ENCODE data around the gene B4GALT2. TPM values are rescaled to one million over a fixed set of nuclear protein-coding genes. Genes with fewer than 3 reads are reported as not detected.

The B4GALT2 gene
- 46.6 to 71.8 TPM (median 68.6 TPM) in 5 replicates for total RNA-seq (2022; extraction: Qiagen RNA extraction)

GRCh38 chr1:43978551-43979260, at the start of gene B4GALT2:
B4GALT2 (plus strand) TSS chr1:43979210; CDS start chr1:43981161, 1,951 bp downstream.

DNA sequence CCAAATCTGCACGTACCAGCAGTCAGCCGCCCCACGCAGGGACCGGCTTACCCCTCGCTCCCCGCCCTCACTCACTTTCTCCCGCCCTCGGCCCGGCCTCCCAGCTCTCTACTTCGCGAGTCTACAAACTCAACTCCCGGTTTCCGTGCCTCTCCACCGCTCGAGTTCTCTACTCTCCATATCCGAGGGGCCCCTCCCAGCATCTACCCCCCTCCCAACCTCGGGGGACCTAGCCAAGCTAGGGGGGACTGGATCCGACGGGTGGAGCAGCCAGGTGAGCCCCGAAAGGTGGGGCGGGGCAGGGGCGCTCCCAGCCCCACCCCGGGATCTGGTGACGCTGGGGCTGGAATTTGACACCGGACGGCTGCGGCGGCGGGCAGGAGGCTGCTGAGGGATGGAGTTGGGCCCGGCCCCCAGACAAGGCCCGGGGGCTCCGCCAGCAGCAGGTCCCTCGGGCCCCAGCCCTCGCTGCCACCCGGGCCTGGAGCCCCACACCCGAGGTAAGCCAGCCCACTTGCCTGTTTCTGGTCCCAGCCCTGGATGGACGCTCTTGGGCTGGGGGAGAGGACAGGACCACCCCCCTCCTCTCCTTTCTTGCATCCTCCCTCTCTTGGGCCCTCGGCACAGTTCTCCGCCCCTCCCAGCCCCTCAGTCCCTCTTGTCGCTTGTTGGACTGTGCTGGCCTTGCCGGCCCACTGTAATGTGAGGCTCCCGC, 45.5 kb upstream of the B4GALT2 start, which contains the start of gene ARTN:
Gene ARTN (plus strand): TSS at position 416 of the 715 bp plus-strand sequence. CDS start 1,856 bp downstream, outside the sequence.

GRCh38 chr1:43946236-43947060, 32.6 kb upstream of the B4GALT2 start, which contains the start of gene IPO13:
IPO13 (plus strand) TSS chr1:43946950; CDS start chr1:43947601, 651 bp downstream.

DNA sequence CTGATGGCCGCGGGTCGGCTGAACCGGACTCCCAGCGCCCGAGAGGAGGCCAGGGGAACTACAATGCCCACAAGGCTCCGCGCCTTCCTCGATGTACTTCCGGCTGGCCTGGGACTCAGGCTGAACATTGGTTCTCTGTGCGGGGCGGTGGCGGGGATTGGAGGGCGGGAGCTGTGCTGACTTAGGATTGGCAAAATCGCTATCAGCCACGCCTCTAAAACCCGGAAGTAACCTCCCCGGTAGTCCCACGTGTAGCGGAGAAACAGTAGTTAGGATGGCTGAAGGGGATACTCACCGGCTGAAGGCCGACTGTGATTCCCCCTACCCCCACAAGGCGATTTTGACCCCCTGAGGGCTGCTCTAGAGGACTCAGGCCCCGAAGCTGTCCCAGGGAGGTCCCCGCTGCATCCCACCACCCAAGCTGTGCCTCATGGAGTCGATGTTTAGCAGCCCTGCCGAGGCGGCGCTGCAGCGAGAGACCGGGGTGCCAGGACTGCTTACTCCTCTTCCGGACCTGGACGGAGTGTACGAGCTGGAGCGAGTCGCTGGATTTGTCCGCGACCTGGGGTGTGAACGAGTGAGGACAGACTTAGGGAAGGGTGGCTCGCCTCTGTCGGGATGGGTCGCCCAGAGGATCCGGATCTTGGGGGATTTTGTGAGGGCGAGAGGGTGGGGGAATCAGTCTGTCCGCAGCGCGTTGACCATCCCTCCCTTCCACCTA, 9.1 kb upstream of the B4GALT2 start, which contains the start of gene DPH2:
Gene DPH2 (plus strand): TSS at position 265 of the 721 bp plus-strand sequence. CDS start 166 bp downstream, at position 431.

DNA sequence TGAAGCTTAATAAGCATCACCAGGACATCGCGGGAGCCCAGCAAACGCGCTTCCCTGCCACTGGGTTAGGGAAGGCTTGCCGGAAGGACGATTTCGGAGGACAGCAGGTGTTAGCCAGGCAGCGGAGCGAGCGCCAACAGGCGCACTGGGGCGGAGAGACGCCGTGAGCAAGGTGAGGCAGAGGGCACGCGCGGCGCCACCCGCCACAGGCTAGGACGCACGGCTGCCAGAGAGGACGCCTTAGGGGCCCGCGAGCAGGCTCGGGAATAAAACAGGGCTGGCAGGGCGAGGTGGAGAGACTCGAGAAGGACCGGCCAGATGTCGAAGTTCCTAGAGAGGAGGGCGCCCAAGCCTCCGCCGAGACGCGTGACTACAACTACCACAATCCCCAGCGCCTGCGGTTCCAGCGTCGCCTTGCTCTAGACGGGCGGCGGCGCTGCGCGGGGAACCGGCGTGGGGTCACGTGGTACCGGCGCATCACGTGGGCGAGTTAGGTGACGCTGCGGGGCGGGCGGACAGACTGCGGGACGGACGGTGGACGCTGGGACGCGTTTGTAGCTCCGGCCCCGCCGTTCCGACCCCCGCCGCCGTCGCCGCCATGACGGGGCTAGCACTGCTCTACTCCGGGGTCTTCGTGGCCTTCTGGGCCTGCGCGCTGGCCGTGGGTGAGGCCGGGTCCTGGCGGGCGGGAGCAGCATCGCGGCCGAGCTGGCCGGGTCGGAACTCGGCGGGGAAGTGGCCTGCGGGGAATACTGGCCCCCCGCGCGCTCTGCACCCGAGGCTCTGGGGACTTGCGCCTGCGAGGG, 4.4 kb upstream of the B4GALT2 start, which contains the start of gene ATP6V0B:
Gene ATP6V0B (plus strand): TSS at position 518 of the 806 bp plus-strand sequence. CDS start 81 bp downstream, at position 599.

DNA sequence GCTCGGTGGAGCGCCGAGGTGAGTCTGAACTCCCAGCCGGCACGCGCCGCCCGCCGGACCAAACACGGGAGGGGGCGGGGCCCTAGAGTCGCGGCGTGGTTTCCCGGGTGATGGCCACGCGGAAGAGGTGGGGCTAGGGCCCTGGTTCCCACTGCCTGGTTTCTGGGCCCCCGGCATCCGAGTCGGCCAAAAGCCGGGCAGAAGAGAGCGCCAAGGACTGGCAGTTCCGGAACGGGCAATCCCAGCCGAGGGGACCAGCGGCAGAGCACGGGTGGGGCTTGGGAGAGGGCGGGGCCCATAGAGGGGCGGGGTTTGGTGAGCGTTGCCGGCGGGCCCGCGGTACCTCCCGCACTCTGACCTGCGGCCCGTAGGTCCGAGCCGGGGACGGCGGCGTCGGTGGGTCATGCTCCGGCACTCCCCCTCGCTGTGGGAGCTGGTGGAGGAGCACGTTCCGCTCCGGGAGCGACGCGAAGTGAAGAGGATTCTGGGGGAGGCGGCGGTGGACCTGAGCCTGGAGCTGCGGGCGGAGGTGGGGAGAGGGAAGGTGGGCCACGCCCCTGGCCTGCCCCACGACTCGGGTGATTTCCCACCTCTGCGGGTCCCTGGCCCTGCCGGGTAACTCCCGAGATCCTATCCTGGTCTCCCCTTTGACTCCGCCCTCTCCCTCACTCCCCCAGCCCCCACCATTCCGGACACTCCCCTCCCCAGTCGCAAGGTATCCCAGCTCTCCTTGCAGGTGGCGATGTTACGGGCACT, 12.6 kb downstream of the B4GALT2 start, which contains the start of gene CCDC24:
Gene CCDC24 (plus strand): TSS at position 124 of the 756 bp plus-strand sequence. CDS start 280 bp downstream, at position 404.

GRCh38 chr1:44031252-44032169, 52.5 kb downstream of the B4GALT2 start, which contains the start of gene SLC6A9:
SLC6A9 (minus strand) TSS chr1:44031462; CDS start chr1:44024277, 7,185 bp downstream.

Other genes starting within 250 kb of the B4GALT2 start
- 0.15 to 0.27 TPM (median 0.20 TPM) in 5 replicates for gene ARTN, start 45.4 kb upstream of the B4GALT2 start, total RNA-seq (2022; extraction: Qiagen RNA extraction)
- gene IPO13, start 32.3 kb upstream of the B4GALT2 start, total RNA-seq (2022; extraction: Qiagen RNA extraction), result 11.6 to 17.0 TPM (median 16.1 TPM) in 5 replicates
- gene DPH2, start 9.2 kb upstream of the B4GALT2 start, total RNA-seq (2022; extraction: Qiagen RNA extraction), result 39.6 to 43.7 TPM (median 41.5 TPM) in 5 replicates
- gene ATP6V0B, start 4.2 kb upstream of the B4GALT2 start, total RNA-seq (2022; extraction: Qiagen RNA extraction), result 96.0 to 178 TPM (median 153 TPM) in 5 replicates
- 5.7 to 8.3 TPM (median 7.8 TPM) in 5 replicates for gene CCDC24, start 12.4 kb downstream of the B4GALT2 start, total RNA-seq (2022; extraction: Qiagen RNA extraction)
- 11.9 to 17.8 TPM (median 17.0 TPM) in 5 replicates for gene SLC6A9, start 52.3 kb downstream of the B4GALT2 start, total RNA-seq (2022; extraction: Qiagen RNA extraction)
- 0.27 to 0.50 TPM (median 0.34 TPM) in 5 replicates for gene KLF17, start 139.6 kb downstream of the B4GALT2 start, total RNA-seq (2022; extraction: Qiagen RNA extraction)
- gene KLF18, start 162.4 kb downstream of the B4GALT2 start, total RNA-seq (2022; extraction: Qiagen RNA extraction), result 0.02 to 0.03 TPM in 2 of 5 replicates, not detected in the others
- gene DMAP1, start 234.3 kb downstream of the B4GALT2 start, total RNA-seq (2022; extraction: Qiagen RNA extraction), result 19.7 to 21.7 TPM (median 20.4 TPM) in 5 replicates